K562 (cell line): Measurements from ENCODE around the gene ATXN7L2. TPM values are rescaled to one million over a fixed set of nuclear protein-coding genes. Genes with fewer than 3 reads are reported as not detected.

Source experiments
- ATAC-seq: fragments of 200-7000 bp; cut with Tn5 transposase; 3 replicates; pipeline ENCODE4 v1.9.1; 2020; ENCODE audit warnings: moderate library complexity
- BruUV-seq: library from RNA; stranded (reverse); fragments of 400-500 nt; replicated peaks from 2 replicates; lab custom pipeline; 2021; lab: Mats Ljungman, UMichigan
- CTCF ChIA-PET: fragments of 300-600 bp; formaldehyde crosslinking; extraction: SDS; loops from one replicate; lab custom pipeline; 2021; ENCODE audit warnings: low intra/inter-chr PET ratio; lab: Yijun Ruan, JAX
- POLR2A ChIA-PET: fragments of 300-600, 350-650 bp; sonication (Branson Sonifier 250); formaldehyde crosslinking; extraction: SDS; loops from one replicate; lab custom pipeline; 2021; ENCODE audit warnings: antibody characterized with exemption, inconsistent platforms; lab: Yijun Ruan, JAX
- DNase-seq, 4 experiments: peaks; one replicate each; pipeline versions ENCODE4 v3.0.0 to v3.0.0-alpha.2; 2011 to 2018; ENCODE audit warnings: low spot score in 3 of 4, mixed read lengths in 3 of 4; ENCODE audit errors: extremely low read depth in 1 of 4
- FAIRE-seq: peaks from 2 replicates; lab custom pipeline; 2011; peaks lifted over from hg19 to GRCh38; lab: Jason Lieb, UNC
- H2AFZ ChIP-seq: 2 replicates; pipeline ENCODE4 v1.6.0; 2011; ENCODE audit warnings: low read depth, low read length, control low read depth, inconsistent platforms
- H3K27ac ChIP-seq: fragments of 200-600 bp; 3 replicates; pipeline ENCODE4 v1.8.0; 2011; ENCODE audit warnings: low read depth, mild to moderate bottlenecking, control low read depth, inconsistent platforms, low read length, moderate library complexity, mixed read lengths; ENCODE audit errors: extremely low read depth
- H3K27me3 ChIP-seq, 2 experiments: fragments of 300-600 bp in 1 of 2; 2 replicates in 1 of 2; 3 replicates in 1 of 2; pipeline versions ENCODE4 v1.6.0 to v1.8.0; 2011; ENCODE audit warnings: inconsistent platforms in 2 of 2, low read length in 2 of 2, mild to moderate bottlenecking in 1 of 2, mixed read lengths in 1 of 2, moderate library complexity in 1 of 2; ENCODE audit not compliant: control insufficient read depth in 2 of 2, insufficient read depth in 2 of 2
- H3K36me3 ChIP-seq: fragments of 300-600 bp; 3 replicates; pipeline ENCODE4 v1.8.0; 2011; ENCODE audit warnings: mild to moderate bottlenecking, low read length, inconsistent platforms; ENCODE audit not compliant: control insufficient read depth, insufficient read depth
- H3K4me1 ChIP-seq, 2 experiments: fragments of 200-600 bp in 1 of 2; replicated peaks in 1 of 2; 2 replicates in 1 of 2; 3 replicates in 1 of 2; pipeline versions ENCODE4 v1.5.1 to v1.8.0; 2011; ENCODE audit warnings: inconsistent platforms in 2 of 2, low read length in 2 of 2, mild to moderate bottlenecking in 1 of 2, mixed read lengths in 1 of 2, moderate library complexity in 1 of 2; ENCODE audit not compliant: control insufficient read depth in 2 of 2, insufficient read depth in 2 of 2
- H3K4me2 ChIP-seq: 2 replicates; pipeline ENCODE4 v1.6.1; 2011; ENCODE audit warnings: low read length, control low read depth, inconsistent platforms, mixed read lengths; ENCODE audit not compliant: insufficient read depth
- H3K4me3 ChIP-seq: fragments of 200-600 bp; sonication (generic), shearing (Covaris generic); 2 replicates; pipeline ENCODE4 v1.5.1; 2016; ENCODE audit warnings: control low read depth, inconsistent platforms
- H3K79me2 ChIP-seq: fragments of 200-600 bp; 3 replicates; pipeline ENCODE4 v1.8.0; 2011; ENCODE audit warnings: low read length, inconsistent platforms; ENCODE audit not compliant: control insufficient read depth, insufficient read depth
- H3K9ac ChIP-seq, 2 experiments: 2 replicates each; pipeline versions ENCODE4 v1.6.0 to v1.6.1; 2011; ENCODE audit warnings: low read depth in 2 of 2, low read length in 2 of 2, control low read depth in 1 of 2, inconsistent platforms in 1 of 2, mild to moderate bottlenecking in 1 of 2, mixed read lengths in 1 of 2; ENCODE audit not compliant: insufficient read depth in 1 of 2
- H3K9me1 ChIP-seq: one replicate; pipeline ENCODE4 v1.6.0; 2011; ENCODE audit warnings: inconsistent platforms, mild to moderate bottlenecking, low read length, moderate library complexity; ENCODE audit not compliant: control insufficient read depth, insufficient read depth
- H3K9me3 ChIP-seq: replicated peaks from 2 replicates; pipeline ENCODE4 v1.5.1; 2011; ENCODE audit warnings: low read depth, low read length, inconsistent platforms; ENCODE audit not compliant: control insufficient read depth, insufficient read depth
- H4K20me1 ChIP-seq: replicated peaks from 2 replicates; pipeline ENCODE4 v1.6.1; 2011; ENCODE audit warnings: low read length, inconsistent platforms, mixed read lengths; ENCODE audit not compliant: control insufficient read depth, insufficient read depth
- CBX3 ChIP-seq, 2 experiments: IDR thresholded peaks; 1 replicate in 1 of 2; 2 replicates in 1 of 2; pipeline ENCODE4 v1.6.1; 2012; ENCODE audit warnings: inconsistent platforms in 2 of 2, low read length in 2 of 2, borderline replicate concordance in 1 of 2, control low read depth in 1 of 2
- CHCHD3 ChIP-seq: fragments of 250-450 bp; sonication (Bioruptor Pico); IDR thresholded peaks from 2 replicates; pipeline ENCODE4 v2.1.2; 2022; ENCODE audit warnings: mild to moderate bottlenecking
- EGR1 ChIP-seq: fragments of 450-650 bp; conservative IDR thresholded peaks from 2 replicates; pipeline ENCODE4 v1.6.1; 2017; ENCODE audit warnings: mild to moderate bottlenecking
- ELF1 ChIP-seq: fragments of 200-800 bp; sonication (Bioruptor generic); IDR thresholded peaks from 2 replicates; pipeline ENCODE4 v1.6.1; 2016; ENCODE audit warnings: missing genetic modification characterization, missing compliant biosample characterization
- ETV5 ChIP-seq: sonication (generic); formaldehyde crosslinking; IDR thresholded peaks from 2 replicates; pipeline ENCODE4 v1.4.0; 2020; ENCODE audit warnings: low read depth, mild to moderate bottlenecking, missing genetic modification reagents
- GATA2 ChIP-seq: sonication (generic); formaldehyde crosslinking; IDR thresholded peaks from 2 replicates; pipeline ENCODE4 v1.4.0; 2020; ENCODE audit warnings: mild to moderate bottlenecking, missing genetic modification reagents
- MEF2A ChIP-seq: IDR thresholded peaks from 2 replicates; pipeline ENCODE4 v1.6.1; 2011; ENCODE audit warnings: low read depth, mild to moderate bottlenecking, low read length, moderate library complexity; ENCODE audit not compliant: control insufficient read depth
- MEIS2 ChIP-seq: fragments of 450-650 bp; IDR thresholded peaks from 2 replicates; pipeline ENCODE4 v1.6.1; 2014; ENCODE audit warnings: mild to moderate bottlenecking; ENCODE audit not compliant: partially characterized antibody
- MXI1 ChIP-seq: IDR thresholded peaks from 2 replicates; pipeline ENCODE4 v1.6.1; 2011; ENCODE audit warnings: low read depth, mild to moderate bottlenecking, improper control_type of control experiment, low read length
- NR2C2 ChIP-seq, 2 experiments: fragments of 200-800 bp in 1 of 2; sonication (Bioruptor generic) in 1 of 2; sonication (generic) in 1 of 2; formaldehyde crosslinking in 1 of 2; IDR thresholded peaks; 2 replicates each; pipeline versions ENCODE4 v1.6.1 to v1.8.0; 2016 to 2022; ENCODE audit warnings: mild to moderate bottlenecking in 1 of 2, missing compliant biosample characterization in 1 of 2, missing genetic modification characterization in 1 of 2, missing genetic modification reagents in 1 of 2
- STAT5B ChIP-seq: fragments of 250-450 bp; sonication (Bioruptor Pico); IDR thresholded peaks from 2 replicates; pipeline ENCODE4 v1.8.0; 2021; ENCODE audit warnings: mild to moderate bottlenecking, inconsistent platforms
- ZNF644 ChIP-seq: fragments of 200-800 bp; sonication (Bioruptor generic); IDR thresholded peaks from 2 replicates; pipeline ENCODE4 v1.6.1; 2016; ENCODE audit warnings: low read depth, missing genetic modification characterization, missing compliant biosample characterization
- ZNF766 ChIP-seq: fragments of 200-800 bp; sonication (Bioruptor generic); conservative IDR thresholded peaks from 2 replicates; pipeline ENCODE4 v1.6.1; 2016; ENCODE audit warnings: missing genetic modification characterization, missing compliant biosample characterization
- WGBS: fragments of 100-300 bp; shearing (Covaris generic); methylation state at CpG from one replicate; pipeline ENCODE4 v1.1.6; 2016; ENCODE audit warnings: low coverage, mixed read lengths; ENCODE audit not compliant: insufficient coverage; ENCODE audit errors: missing lambda C conversion rate; 5-methylcytosine and 5-hydroxymethylcytosine counted together
- in situ Hi-C: fragments of 300-500 bp; cut with MboI; formaldehyde crosslinking; loops from 4 replicates; pipeline ENCODE4 v1.15.0; 2018; ENCODE audit warnings: inconsistent platforms, mixed read lengths
- intact Hi-C: fragments of 100-400 bp; cut with micrococcal nuclease; formaldehyde crosslinking; loops from 2 replicates; pipeline ENCODE4 v1.14.2; 2022
- polyA plus RNA-seq, 8 experiments: library from polyadenylated mRNA; depleted of rRNA in 4 of 8; stranded (reverse) in 5 of 8; unstranded in 3 of 8; fragments of >200 nt; fragmentation: Nextera tagmentation in 2 of 8; fragmentation: Illumina TruSeq in 1 of 8; extraction: Ambion mirVana in 2 of 8; extraction: Trizol in 1 of 8; gene quantifications; 2 replicates each; pipeline versions ENCODE4 v1.2.1 to v1.2.3, GENCODE V29; 2011 to 2014; ENCODE audit warnings: inconsistent platforms in 1 of 8, missing spikeins in 1 of 8
- total RNA-seq, 7 experiments: library from RNA; depleted of rRNA in 6 of 7; stranded (reverse); fragments of >200 nt in 6 of 7; fragmentation: Illumina TruSeq in 2 of 7; extraction: Trizol in 2 of 7; gene quantifications; 2 replicates each; pipeline versions ENCODE4 v1.2.1 to v1.2.3, GENCODE V29; 2011 to 2021; ENCODE audit warnings: low replicate concordance in 1 of 7
- TF ChIP-seq, protein P1 (sequence below): fragments of 450-650 bp; formaldehyde crosslinking; IDR thresholded peaks from 2 replicates; pipeline ENCODE4 v1.4.0; 2022; ENCODE audit warnings: missing genetic modification characterization
- TF ChIP-seq, protein P2 (sequence below): IDR thresholded peaks from 3 replicates; pipeline ENCODE4 v1.6.1; 2011; ENCODE audit warnings: borderline replicate concordance, mild to moderate bottlenecking, moderate library complexity; ENCODE audit not compliant: insufficient read length; ENCODE audit errors: extremely low read depth

Gene ATXN7L2
- total and polyA plus RNA-seq, 9 of the 15 experiments (the other 6 are each of a cell fraction or from before 2014, with no cell fraction given): 0.21 to 10.4 (median 5.8) TPM

DNA sequence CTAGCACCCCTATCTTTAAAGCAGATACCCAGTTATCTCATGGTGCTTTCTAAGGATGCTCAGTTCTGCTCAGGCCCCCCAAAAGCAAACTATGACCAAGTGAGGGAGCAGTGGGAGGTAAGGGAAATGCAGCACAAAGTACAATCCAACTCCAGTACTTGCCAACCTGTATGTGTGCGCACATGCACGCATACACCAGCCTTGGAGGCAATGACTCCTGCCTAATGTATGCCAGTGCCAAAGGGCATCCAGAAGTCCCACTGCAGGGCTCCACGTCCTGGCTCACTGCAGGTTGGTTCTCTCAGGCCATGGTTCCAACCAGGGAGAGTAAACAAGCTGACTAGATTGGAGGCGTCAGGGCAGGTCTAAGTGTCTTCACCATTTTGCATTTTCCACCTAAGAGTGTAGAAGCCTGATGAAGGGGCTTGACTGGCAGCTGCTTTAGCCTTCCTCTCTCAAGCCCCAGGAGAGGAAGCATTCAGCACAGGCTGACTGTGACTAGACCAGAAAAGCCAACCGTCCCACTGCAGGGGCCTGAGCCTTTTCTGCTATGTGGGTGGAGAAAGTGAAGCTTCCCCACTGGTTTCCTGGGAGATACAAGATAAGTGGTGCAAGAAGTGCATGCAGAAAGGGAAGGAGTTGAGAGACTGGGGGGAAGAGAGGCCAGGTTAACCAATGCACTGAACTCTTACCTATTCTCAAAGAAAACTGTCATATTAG lies 18.1 kb downstream of the ATXN7L2 start (continued):
- TF ChIP-seq EGR1 (peak; percentile 27; the same call in 1 of the 2 replicates), GATA2 (0 out of 2 replicates have a peak, but pooled peaks have one; percentile 8)
- TF ChIP-seq, protein P1, sequence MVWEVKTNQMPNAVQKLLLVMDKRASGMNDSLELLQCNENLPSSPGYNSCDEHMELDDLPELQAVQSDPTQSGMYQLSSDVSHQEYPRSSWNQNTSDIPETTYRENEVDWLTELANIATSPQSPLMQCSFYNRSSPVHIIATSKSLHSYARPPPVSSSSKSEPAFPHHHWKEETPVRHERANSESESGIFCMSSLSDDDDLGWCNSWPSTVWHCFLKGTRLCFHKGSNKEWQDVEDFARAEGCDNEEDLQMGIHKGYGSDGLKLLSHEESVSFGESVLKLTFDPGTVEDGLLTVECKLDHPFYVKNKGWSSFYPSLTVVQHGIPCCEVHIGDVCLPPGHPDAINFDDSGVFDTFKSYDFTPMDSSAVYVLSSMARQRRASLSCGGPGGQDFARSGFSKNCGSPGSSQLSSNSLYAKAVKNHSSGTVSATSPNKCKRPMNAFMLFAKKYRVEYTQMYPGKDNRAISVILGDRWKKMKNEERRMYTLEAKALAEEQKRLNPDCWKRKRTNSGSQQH: no peak

DNA sequence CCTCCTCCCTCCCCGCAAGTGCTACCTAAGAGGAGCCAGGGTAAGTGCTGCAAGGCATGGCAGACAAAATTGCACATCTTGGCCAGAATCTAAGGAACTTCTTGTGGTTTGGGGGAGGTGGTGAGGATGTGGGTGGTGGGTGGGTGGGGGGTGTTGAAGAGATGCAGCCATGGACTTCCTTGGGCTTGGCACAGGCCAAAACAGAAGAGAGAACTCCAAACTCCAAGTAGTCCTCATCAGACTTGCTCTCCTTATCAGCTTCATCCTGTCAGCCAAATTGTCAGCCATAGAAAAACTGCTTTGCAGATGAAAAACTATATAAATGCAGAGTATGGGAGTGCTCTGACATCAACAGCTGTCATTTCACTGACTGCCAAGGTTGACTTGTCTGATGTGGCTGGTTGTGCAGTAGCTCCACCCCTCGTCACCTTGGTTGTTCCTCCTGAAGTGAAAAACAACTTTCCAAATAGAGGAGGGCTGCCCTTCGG lies 18.7 kb downstream of the ATXN7L2 start:
- Histone ChIP-seq H2AFZ (no peak overlapping the region), H3K4me1 (peaks cover 12 to 31% of the 10 kb centered on the region in 2 experiments), H3K79me2 (no peaks in the 10 kb centered on the region), H3K9me1 (no peaks in the 10 kb centered on the region), H4K20me1 (0 out of 2 replicates have a peak, but pooled peaks cover 2% of the 10 kb centered on the region), H3K9ac (no peak overlapping the region), H3K36me3 (peaks cover 9% of the 10 kb centered on the region; the same call in 1 of the 3 replicates), H3K27me3 (peaks cover 1 to 10% of the 10 kb centered on the region in 2 experiments; a peak in 4 of 5 replicates), H3K4me3 (no peak overlapping the region), H3K4me2 (no peak overlapping the region), H3K27ac (no peak overlapping the region), H3K9me3 (no peaks in the 10 kb centered on the region)
- in situ Hi-C loops: no loop called here
- no TSS peak for BruUV-seq
- ChIA-PET CTCF (interaction anchor here (0.6 to 6.4 kb wide), 2 partner anchors 29 to 343 kb away, joined by 3 to 84 read pairs; no protein-coding TSS in a partner anchor), POLR2A (interaction anchor here (0.6 to 3.1 kb wide), 13 partner anchors 9 to 783 kb away, joined by 3 to 17 read pairs (median 3); partner anchors contain the start of genes CYB561D1 and GNAI3)
- peak in 2 of 4 experiments; percentile 45 to 61 for DNase-seq
- peak; percentile 78 for FAIRE-seq
- 45% methylated on average over 3 of the region's 3 CpGs for WGBS
- intact Hi-C loops: no loop called here
- peak; percentile 39 for ATAC-seq
- TF ChIP-seq CBX3 (IDR thresholded peaks at IDR 0.05; ENCODE audit: borderline replicate concordance in 1 of 2, low read length in 2 of 2) (no peak), MEF2A (no peak), STAT5B (CRISPR knock-in tag) (no peak), EGR1 (0 out of 2 replicates have a peak, but pooled peaks have one; percentile 5), ZNF644 (tag) (no peak), MEIS2 (peak; percentile 76), ZNF766 (CRISPR knock-in tag) (0 out of 2 replicates have a peak, but pooled peaks have one; percentile 46), MXI1 (no peak), ETV5 (CRISPR knock-in tag) (no peak), ELF1 (no peak), NR2C2 (CRISPR knock-in tag; IDR thresholded peaks at IDR 0.05) (no peak), NR2C2 (tag; IDR thresholded peaks at IDR 0.05) (no peak), CHCHD3 (no peak)
- TF ChIP-seq, protein P2, sequence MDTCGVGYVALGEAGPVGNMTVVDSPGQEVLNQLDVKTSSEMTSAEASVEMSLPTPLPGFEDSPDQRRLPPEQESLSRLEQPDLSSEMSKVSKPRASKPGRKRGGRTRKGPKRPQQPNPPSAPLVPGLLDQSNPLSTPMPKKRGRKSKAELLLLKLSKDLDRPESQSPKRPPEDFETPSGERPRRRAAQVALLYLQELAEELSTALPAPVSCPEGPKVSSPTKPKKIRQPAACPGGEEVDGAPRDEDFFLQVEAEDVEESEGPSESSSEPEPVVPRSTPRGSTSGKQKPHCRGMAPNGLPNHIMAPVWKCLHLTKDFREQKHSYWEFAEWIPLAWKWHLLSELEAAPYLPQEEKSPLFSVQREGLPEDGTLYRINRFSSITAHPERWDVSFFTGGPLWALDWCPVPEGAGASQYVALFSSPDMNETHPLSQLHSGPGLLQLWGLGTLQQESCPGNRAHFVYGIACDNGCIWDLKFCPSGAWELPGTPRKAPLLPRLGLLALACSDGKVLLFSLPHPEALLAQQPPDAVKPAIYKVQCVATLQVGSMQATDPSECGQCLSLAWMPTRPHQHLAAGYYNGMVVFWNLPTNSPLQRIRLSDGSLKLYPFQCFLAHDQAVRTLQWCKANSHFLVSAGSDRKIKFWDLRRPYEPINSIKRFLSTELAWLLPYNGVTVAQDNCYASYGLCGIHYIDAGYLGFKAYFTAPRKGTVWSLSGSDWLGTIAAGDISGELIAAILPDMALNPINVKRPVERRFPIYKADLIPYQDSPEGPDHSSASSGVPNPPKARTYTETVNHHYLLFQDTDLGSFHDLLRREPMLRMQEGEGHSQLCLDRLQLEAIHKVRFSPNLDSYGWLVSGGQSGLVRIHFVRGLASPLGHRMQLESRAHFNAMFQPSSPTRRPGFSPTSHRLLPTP: no peak
